SK-N-MC (cell line): ENCODE data around the gene MRNIP.

Source experiments
- DNase-seq: peaks from one replicate; pipeline ENCODE4 v3.0.0-alpha.2; 2011; ENCODE audit warnings: low read depth, low spot score
- H3K27ac ChIP-seq: fragments of 200-600 bp; sonication (generic); 2 replicates; pipeline ENCODE4 v1.5.1; 2016; ENCODE audit warnings: mixed run types
- H3K36me3 ChIP-seq: fragments of 200-600 bp; sonication (generic); 2 replicates; pipeline ENCODE4 v1.6.1; 2017; ENCODE audit warnings: antibody characterized with exemption, low read length, mixed read lengths; ENCODE audit not compliant: insufficient read depth
- H3K4me3 ChIP-seq: fragments of 200-600 bp; sonication (generic); 2 replicates; pipeline ENCODE4 v1.5.1; 2016
- H3K9ac ChIP-seq: fragments of 200-600 bp; sonication (generic); 2 replicates; pipeline ENCODE4 v1.8.0; 2017; ENCODE audit warnings: mixed run types, mixed read lengths; ENCODE audit not compliant: insufficient read length
- H3K9me3 ChIP-seq: fragments of 200-600 bp; sonication (generic); 2 replicates; pipeline ENCODE4 v1.6.1; 2017; ENCODE audit warnings: low read depth, mild to moderate bottlenecking, antibody characterized with exemption, low read length, moderate library complexity, mixed read lengths
- EZH2 ChIP-seq: fragments of 200-600 bp; sonication (generic); IDR thresholded peaks from one replicate; pipeline ENCODE4 v1.6.1; 2017; ENCODE audit warnings: antibody characterized with exemption
- FOXP2 ChIP-seq: optimal IDR thresholded peaks from 2 replicates; pipeline ENCODE3; 2011; ENCODE audit warnings: mild to moderate bottlenecking, moderate library complexity; ENCODE audit not compliant: insufficient read depth; ENCODE audit errors: extremely low read length, control extremely low read depth
- POLR2AphosphoS5 ChIP-seq: IDR thresholded peaks from 2 replicates; pipeline ENCODE4 v1.6.1; 2012; ENCODE audit warnings: mild to moderate bottlenecking, low read depth, low read length, borderline replicate concordance

MRNIP gene

GRCh38 chr5:179802950-179803562 is 55.6 kb downstream of the MRNIP start:
- Histone ChIP-seq H3K27ac (no peak overlapping the region), H3K9ac (no peak overlapping the region)

GRCh38 chr5:179802207-179802883 is 56.3 kb downstream of the MRNIP start:
- H3K4me3 ChIP-seq: no peak overlapping the region
- no peak for TF ChIP-seq FOXP2
- TF ChIP-seq EZH2: no peak
- no peak for TF ChIP-seq POLR2AphosphoS5
- no peak for DNase-seq
- no peaks in the 10 kb centered on the region for H3K9me3 ChIP-seq
- H3K36me3 ChIP-seq: no peaks in the 10 kb centered on the region; the same call in 1 of the 2 replicates
- H3K9ac ChIP-seq: no peak overlapping the region
- H3K27ac ChIP-seq: no peak overlapping the region

More at GRCh38 chr5:179802950-179803562, 55.6 kb downstream of the MRNIP start:
- DNase-seq: no peak
- no peaks in the 10 kb centered on the region for H3K9me3 ChIP-seq
- TF ChIP-seq FOXP2 (no peak), EZH2 (no peak), POLR2AphosphoS5 (no peak)
- H3K4me3 ChIP-seq: no peak overlapping the region
- no peaks in the 10 kb centered on the region; the same call in 1 of the 2 replicates for H3K36me3 ChIP-seq

GRCh38 chr5:179801304-179802206 is 57.1 kb downstream of the MRNIP start:
- Histone ChIP-seq H3K27ac (no peak overlapping the region), H3K4me3 (no peak overlapping the region), H3K9me3 (no peaks in the 10 kb centered on the region), H3K36me3 (no peaks in the 10 kb centered on the region; the same call in 1 of the 2 replicates), H3K9ac (no peak overlapping the region)
- no peak for DNase-seq
- TF ChIP-seq EZH2 (no peak), POLR2AphosphoS5 (no peak), FOXP2 (no peak)

GRCh38 chr5:179800696-179801201 is 57.9 kb downstream of the MRNIP start:
- no peaks in the 10 kb centered on the region; the same call in 1 of the 2 replicates for H3K36me3 ChIP-seq

GRCh38 chr5:179800071-179800695 is 58.4 kb downstream of the MRNIP start:
- Histone ChIP-seq H3K9me3 (no peaks in the 10 kb centered on the region), H3K4me3 (no peak overlapping the region), H3K9ac (no peak overlapping the region), H3K27ac (no peak overlapping the region), H3K36me3 (no peaks in the 10 kb centered on the region; the same call in 1 of the 2 replicates)
- DNase-seq: no peak
- no peak for TF ChIP-seq EZH2
- no peak for TF ChIP-seq POLR2AphosphoS5
- TF ChIP-seq FOXP2: no peak

More at GRCh38 chr5:179800696-179801201, 57.9 kb downstream of the MRNIP start:
- Histone ChIP-seq H3K9me3 (no peaks in the 10 kb centered on the region), H3K9ac (no peak overlapping the region), H3K27ac (no peak overlapping the region), H3K4me3 (no peak overlapping the region)
- TF ChIP-seq FOXP2: no peak
- no peak for TF ChIP-seq EZH2
- no peak for DNase-seq

- Histone ChIP-seq H3K4me3 (no peak overlapping the region), H3K27ac (no peak overlapping the region), H3K9me3 (no peaks in the 10 kb centered on the region), H3K36me3 (no peaks in the 10 kb centered on the region; the same call in 1 of the 2 replicates), H3K9ac (no peak overlapping the region)
- no peak for TF ChIP-seq FOXP2
- TF ChIP-seq EZH2: no peak
- no peak for TF ChIP-seq POLR2AphosphoS5
- no peak for DNase-seq
These were observed 59.0 kb downstream of the MRNIP start for GRCh38 chr5:179799644-179799973.

- Histone ChIP-seq H3K9me3 (no peaks in the 10 kb centered on the region), H3K4me3 (no peak overlapping the region), H3K27ac (no peak overlapping the region), H3K9ac (no peak overlapping the region), H3K36me3 (no peaks in the 10 kb centered on the region; the same call in 1 of the 2 replicates)
- TF ChIP-seq FOXP2 (no peak), POLR2AphosphoS5 (no peak)
- no peak for DNase-seq
These were observed 59.6 kb downstream of the MRNIP start for GRCh38 chr5:179798771-179799643.
